Smooth muscle cell (in vitro differentiated cells): ENCODE results near the gene HRH1. TPM values are rescaled to one million over a fixed set of nuclear protein-coding genes. Genes with fewer than 3 reads are reported as not detected.

Experiments used
- DNase-seq: peaks from one replicate; lab custom pipeline; 2025; ENCODE audit not compliant: unreplicated experiment; lab: John Stamatoyannopoulos, UW
- H2AFZ ChIP-seq: fragments of 200-600 bp; sonication (generic); 2 replicates; pipeline ENCODE4 v1.6.0; 2016; ENCODE audit warnings: antibody characterized with exemption, low read depth, mild to moderate bottlenecking
- H3F3A ChIP-seq: fragments of 200-600 bp; sonication (generic); 2 replicates; pipeline ENCODE4 v1.6.0; 2017; ENCODE audit warnings: antibody characterized with exemption, low read depth
- H3K27ac ChIP-seq: fragments of 200-600 bp; sonication (generic); 2 replicates; pipeline ENCODE4 v1.5.1; 2016; ENCODE audit warnings: low read depth, mild to moderate bottlenecking
- H3K27me3 ChIP-seq: fragments of 200-600 bp; sonication (generic); 2 replicates; pipeline ENCODE4 v1.6.1; 2016; ENCODE audit warnings: low read depth, mild to moderate bottlenecking
- H3K36me3 ChIP-seq: fragments of 200-600 bp; sonication (generic); 2 replicates; pipeline ENCODE4 v1.5.1; 2016; ENCODE audit warnings: low read depth
- H3K4me1 ChIP-seq: fragments of 200-600 bp; sonication (generic); 2 replicates; pipeline ENCODE4 v1.5.1; 2016; ENCODE audit warnings: low read depth
- H3K4me2 ChIP-seq: fragments of 200-600 bp; sonication (generic); 2 replicates; pipeline ENCODE4 v1.6.0; 2016; ENCODE audit warnings: mild to moderate bottlenecking
- H3K4me3 ChIP-seq: fragments of 200-600 bp; sonication (generic); 2 replicates; pipeline ENCODE4 v1.5.1; 2016; ENCODE audit warnings: mild to moderate bottlenecking
- H3K79me2 ChIP-seq: fragments of 200-600 bp; sonication (generic); 2 replicates; pipeline ENCODE4 v1.6.0; 2016; ENCODE audit warnings: low read depth, mild to moderate bottlenecking
- H3K9ac ChIP-seq: fragments of 200-600 bp; sonication (generic); 2 replicates; pipeline ENCODE4 v1.6.0; 2016; ENCODE audit warnings: low read depth
- H3K9me3 ChIP-seq: fragments of 200-600 bp; sonication (generic); replicated peaks from 2 replicates; pipeline ENCODE4 v1.5.1; 2016; ENCODE audit warnings: low read depth
- H4K20me1 ChIP-seq: fragments of 200-600 bp; sonication (generic); 2 replicates; pipeline ENCODE4 v1.6.0; 2016; ENCODE audit warnings: low read depth
- WGBS: methylation state at CpG from one replicate; pipeline ENCODE4 v1.1.7; 2016; ENCODE audit warnings: low lambda C conversion rate; 5-methylcytosine and 5-hydroxymethylcytosine counted together
- polyA plus RNA-seq: library from polyadenylated mRNA; unstranded; fragments of >200 nt; fragmentation: Nextera tagmentation; extraction: Ambion mirVana; gene quantifications from 2 replicates; pipeline ENCODE4 v1.2.1, GENCODE V29; 2016
- total RNA-seq: library from RNA; depleted of rRNA; stranded (reverse); fragments of >200 nt; gene quantifications from 2 replicates; pipeline ENCODE4 v1.2.3, GENCODE V29; 2014
- TF ChIP-seq, protein P1 (sequence below): fragments of 200-600 bp; sonication (generic); IDR thresholded peaks from 2 replicates; pipeline ENCODE4 v1.5.1; 2017; ENCODE audit warnings: borderline replicate concordance, mild to moderate bottlenecking, antibody characterized with exemption; ENCODE audit not compliant: insufficient read depth, poor library complexity, severe bottlenecking

The HRH1 gene
- total and polyA plus RNA-seq, 2 experiments from 2014 or later = 7.3 to 9.9 TPM

DNA sequence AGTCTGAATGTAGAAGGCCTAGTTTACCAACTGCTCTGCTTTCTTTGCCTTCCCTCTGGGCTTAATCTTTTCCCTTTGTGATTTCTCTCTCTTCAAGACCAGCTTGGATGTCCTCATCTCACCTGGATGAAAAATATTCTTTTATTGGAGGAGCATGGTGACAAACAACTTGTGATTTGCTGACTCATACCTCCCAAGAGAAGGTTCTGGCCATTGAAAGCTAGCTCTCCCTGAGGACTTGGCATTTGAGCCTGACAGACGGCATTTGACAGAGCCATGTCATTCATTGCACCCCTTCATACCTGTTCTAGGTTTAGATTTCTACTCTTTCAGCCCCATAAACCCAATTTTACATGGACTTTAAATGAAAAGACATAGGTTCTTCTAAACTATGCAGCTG is 151.2 kb downstream of the HRH1 start:
- Histone ChIP-seq H3K4me2 (no peak overlapping the region), H3K9me3 (no peaks in the 10 kb centered on the region), H3K4me1 (no peaks in the 10 kb centered on the region), H3K27ac (no peak overlapping the region), H3K9ac (no peak overlapping the region), H3F3A (no peaks in the 10 kb centered on the region), H3K27me3 (no peaks in the 10 kb centered on the region), H3K79me2 (no peaks in the 10 kb centered on the region), H2AFZ (no peak overlapping the region), H3K36me3 (peaks cover 18% of the 10 kb centered on the region), H4K20me1 (no peaks in the 10 kb centered on the region), H3K4me3 (no peak overlapping the region)
- no peak for DNase-seq
- TF ChIP-seq, protein P1, sequence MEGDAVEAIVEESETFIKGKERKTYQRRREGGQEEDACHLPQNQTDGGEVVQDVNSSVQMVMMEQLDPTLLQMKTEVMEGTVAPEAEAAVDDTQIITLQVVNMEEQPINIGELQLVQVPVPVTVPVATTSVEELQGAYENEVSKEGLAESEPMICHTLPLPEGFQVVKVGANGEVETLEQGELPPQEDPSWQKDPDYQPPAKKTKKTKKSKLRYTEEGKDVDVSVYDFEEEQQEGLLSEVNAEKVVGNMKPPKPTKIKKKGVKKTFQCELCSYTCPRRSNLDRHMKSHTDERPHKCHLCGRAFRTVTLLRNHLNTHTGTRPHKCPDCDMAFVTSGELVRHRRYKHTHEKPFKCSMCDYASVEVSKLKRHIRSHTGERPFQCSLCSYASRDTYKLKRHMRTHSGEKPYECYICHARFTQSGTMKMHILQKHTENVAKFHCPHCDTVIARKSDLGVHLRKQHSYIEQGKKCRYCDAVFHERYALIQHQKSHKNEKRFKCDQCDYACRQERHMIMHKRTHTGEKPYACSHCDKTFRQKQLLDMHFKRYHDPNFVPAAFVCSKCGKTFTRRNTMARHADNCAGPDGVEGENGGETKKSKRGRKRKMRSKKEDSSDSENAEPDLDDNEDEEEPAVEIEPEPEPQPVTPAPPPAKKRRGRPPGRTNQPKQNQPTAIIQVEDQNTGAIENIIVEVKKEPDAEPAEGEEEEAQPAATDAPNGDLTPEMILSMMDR = no peak
- 81% methylated on average over 1 of the region's 1 CpG for WGBS

DNA sequence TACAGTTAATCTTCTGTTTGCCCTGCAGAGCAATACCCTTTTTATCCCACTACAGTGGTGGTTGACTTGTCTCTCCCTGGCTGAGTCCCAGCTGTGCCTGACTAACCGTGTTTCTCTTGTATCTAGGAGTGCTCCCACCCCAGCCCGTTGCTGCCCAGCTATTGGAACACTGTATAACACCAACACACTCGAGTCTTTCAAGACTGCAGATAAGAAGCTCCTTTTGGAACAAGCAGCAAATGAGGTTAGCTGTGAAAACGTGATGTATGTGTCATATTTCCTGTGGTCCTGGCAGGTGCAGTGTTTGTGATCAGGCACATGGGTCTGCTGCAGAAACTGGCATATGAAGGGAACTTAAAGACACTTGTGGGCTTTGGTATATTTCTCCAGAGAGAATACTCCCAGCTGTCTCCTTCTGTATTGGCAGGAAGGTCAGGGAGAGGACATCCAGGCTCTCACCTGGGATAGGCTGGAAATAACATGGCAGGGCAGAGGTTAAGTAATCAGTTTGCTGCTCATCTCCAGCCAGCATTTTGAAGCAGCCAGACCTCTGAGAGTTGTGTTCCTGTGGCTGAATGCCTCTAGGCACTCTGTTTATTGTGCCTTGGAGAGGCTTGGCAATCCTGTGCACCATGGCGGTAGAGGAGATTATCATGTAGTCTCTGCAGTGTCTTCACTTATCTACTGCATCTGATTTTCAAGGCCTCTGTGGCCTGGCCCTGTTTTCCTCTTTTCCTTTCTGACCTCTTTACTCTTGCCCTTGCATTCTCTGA is 152.7 kb downstream of the HRH1 start:
- Histone ChIP-seq H3K9ac (no peak overlapping the region), H3K79me2 (no peaks in the 10 kb centered on the region), H3K9me3 (no peaks in the 10 kb centered on the region), H4K20me1 (no peaks in the 10 kb centered on the region), H3K27ac (no peak overlapping the region), H3F3A (no peaks in the 10 kb centered on the region), H3K27me3 (no peaks in the 10 kb centered on the region), H2AFZ (no peak overlapping the region), H3K4me3 (no peak overlapping the region), H3K4me2 (no peak overlapping the region), H3K36me3 (peaks cover 18% of the 10 kb centered on the region), H3K4me1 (no peaks in the 10 kb centered on the region)
- 82% methylated on average over 5 of the region's 5 CpGs for WGBS
- TF ChIP-seq, protein P1 = no peak
- DNase-seq = no peak

DNA sequence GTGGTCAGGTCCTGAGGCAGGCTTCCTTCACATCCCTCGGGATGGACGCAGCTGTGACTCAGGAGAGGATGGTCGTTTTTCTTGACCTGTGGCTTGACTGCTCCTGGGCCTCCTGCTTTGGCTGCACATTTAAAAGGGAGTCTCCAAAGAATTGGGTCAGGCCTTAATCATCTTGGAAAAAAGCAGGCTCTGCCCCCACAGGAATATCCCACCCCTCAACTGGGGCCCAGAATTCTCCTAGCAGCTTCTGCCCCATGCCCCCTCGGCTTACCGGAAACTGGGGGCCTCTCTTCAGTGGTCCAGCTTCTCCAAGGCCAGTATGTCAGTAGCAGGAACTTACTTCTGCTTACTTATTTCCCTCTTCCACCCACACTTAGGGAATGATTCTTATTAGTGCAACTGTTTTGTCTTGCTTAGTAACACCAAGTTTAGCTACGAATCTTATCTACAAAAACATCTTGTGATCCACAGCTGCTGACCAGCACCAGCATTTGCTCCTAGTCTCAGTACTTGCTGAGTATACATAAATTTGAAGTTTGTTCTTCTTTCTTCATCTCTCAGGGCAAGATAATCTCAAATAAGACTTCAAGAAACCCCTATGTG is 153.6 kb downstream of the HRH1 start:
- H3K4me1 ChIP-seq = no peaks in the 10 kb centered on the region
- H3K36me3 ChIP-seq = peaks cover 18% of the 10 kb centered on the region
- H3K79me2 ChIP-seq = no peaks in the 10 kb centered on the region
- no peaks in the 10 kb centered on the region for H3K9me3 ChIP-seq
- no peak overlapping the region for H3K27ac ChIP-seq
- WGBS = 75% methylated on average over 6 of the region's 6 CpGs
- H3K27me3 ChIP-seq = no peaks in the 10 kb centered on the region
- no peak for DNase-seq
- no peaks in the 10 kb centered on the region for H4K20me1 ChIP-seq
- TF ChIP-seq, protein P1 = no peak
- no peak overlapping the region for H3K4me2 ChIP-seq
- H2AFZ ChIP-seq = no peak overlapping the region
- no peak overlapping the region for H3K4me3 ChIP-seq
- H3F3A ChIP-seq = no peaks in the 10 kb centered on the region
- H3K9ac ChIP-seq = no peak overlapping the region
